HepG2 (cell line): Measurements from ENCODE around the gene VRK3. TPM values are rescaled to one million over a fixed set of nuclear protein-coding genes. Genes with fewer than 3 reads are reported as not detected.

Experiments used
- ATF3 ChIP-seq: sonication (generic); formaldehyde crosslinking; IDR thresholded peaks from 2 replicates; pipeline ENCODE4 v1.4.0; 2020; ENCODE audit warnings: missing genetic modification reagents
- CC2D1A ChIP-seq: sonication (generic); formaldehyde crosslinking; IDR thresholded peaks from 2 replicates; pipeline ENCODE4 v1.8.1; 2023; ENCODE audit warnings: mild to moderate bottlenecking, missing genetic modification reagents
- GFI1 ChIP-seq: sonication (generic); formaldehyde crosslinking; IDR thresholded peaks from 2 replicates; pipeline ENCODE4 v1.5.0; 2020; ENCODE audit warnings: missing genetic modification reagents, mild to moderate bottlenecking, borderline replicate concordance
- HMGXB4 ChIP-seq, 2 experiments: sonication (generic) in 1 of 2; formaldehyde crosslinking in 1 of 2; IDR thresholded peaks; 2 replicates each; pipeline versions ENCODE4 v1.4.0 to v1.6.1; 2018 to 2020; ENCODE audit warnings: missing genetic modification reagents in 2 of 2, borderline replicate concordance in 1 of 2, low read depth in 1 of 2, mild to moderate bottlenecking in 1 of 2, missing biosample characterization in 1 of 2
- HOXA5 ChIP-seq: sonication (generic); formaldehyde crosslinking; IDR thresholded peaks from 2 replicates; pipeline ENCODE4 v1.4.0; 2020; ENCODE audit warnings: missing genetic modification reagents
- ISL2 ChIP-seq: sonication (generic); formaldehyde crosslinking; IDR thresholded peaks from 2 replicates; pipeline ENCODE4 v1.5.0; 2020; ENCODE audit warnings: missing genetic modification reagents
- LBX2 ChIP-seq: sonication (generic); formaldehyde crosslinking; IDR thresholded peaks from 2 replicates; pipeline ENCODE4 v1.5.0; 2020; ENCODE audit warnings: missing genetic modification reagents, mild to moderate bottlenecking, borderline replicate concordance
- MAFF ChIP-seq: IDR thresholded peaks from 2 replicates; pipeline ENCODE4 v1.6.1; 2011; ENCODE audit warnings: low read depth, low read length, improper control_type of control experiment
- MTF1 ChIP-seq: sonication (generic); formaldehyde crosslinking; IDR thresholded peaks from 2 replicates; pipeline ENCODE4 v1.5.0; 2020; ENCODE audit warnings: missing genetic modification reagents
- NCOA5 ChIP-seq: sonication (generic); formaldehyde crosslinking; IDR thresholded peaks from 2 replicates; pipeline ENCODE4 v1.4.0; 2020; ENCODE audit warnings: missing genetic modification reagents
- RELA ChIP-seq: sonication (generic); formaldehyde crosslinking; IDR thresholded peaks from 2 replicates; pipeline ENCODE4 v1.4.0; 2020; ENCODE audit warnings: missing genetic modification reagents
- SMAD3 ChIP-seq: sonication (generic); formaldehyde crosslinking; IDR thresholded peaks from 2 replicates; pipeline ENCODE4 v1.4.0; 2020; ENCODE audit warnings: missing genetic modification reagents
- SNAPC5 ChIP-seq: sonication (generic); formaldehyde crosslinking; IDR thresholded peaks from 2 replicates; pipeline ENCODE4 v1.8.1; 2023; ENCODE audit warnings: mild to moderate bottlenecking, missing genetic modification reagents, borderline replicate concordance
- SNRNP70 ChIP-seq: fragments of 200-400 bp; formaldehyde crosslinking; IDR thresholded peaks from 2 replicates; pipeline ENCODE4 v1.6.1; 2017; ENCODE audit warnings: mild to moderate bottlenecking, low read depth, low read length, moderate library complexity
- USF2 ChIP-seq, 2 experiments: sonication (generic) in 1 of 2; formaldehyde crosslinking in 1 of 2; IDR thresholded peaks; 2 replicates each; pipeline versions ENCODE4 v1.5.1 to v1.6.1; 2011 to 2020; ENCODE audit warnings: borderline replicate concordance in 1 of 2, low read depth in 1 of 2, low read length in 1 of 2, mild to moderate bottlenecking in 1 of 2, missing genetic modification reagents in 1 of 2, moderate library complexity in 1 of 2
- ZFP36 ChIP-seq: fragments of 150-350 bp; IDR thresholded peaks from 2 replicates; pipeline ENCODE4 v1.6.1; 2018; ENCODE audit warnings: borderline replicate concordance, low read length, low read depth; ENCODE audit not compliant: partially characterized antibody
- ZFP41 ChIP-seq: sonication (generic); formaldehyde crosslinking; IDR thresholded peaks from 2 replicates; pipeline ENCODE4 v1.4.0; 2020; ENCODE audit warnings: mild to moderate bottlenecking, missing genetic modification reagents, borderline replicate concordance
- ZNF263 ChIP-seq: sonication (generic); formaldehyde crosslinking; IDR thresholded peaks from 2 replicates; pipeline ENCODE4 v1.4.0; 2020; ENCODE audit warnings: missing genetic modification reagents
- ZNF430 ChIP-seq: sonication (generic); formaldehyde crosslinking; IDR thresholded peaks from 2 replicates; pipeline ENCODE4 v1.9.0; 2021; ENCODE audit warnings: mild to moderate bottlenecking, missing genetic modification reagents
- ZNF460 ChIP-seq: sonication (generic); formaldehyde crosslinking; IDR thresholded peaks from 2 replicates; pipeline ENCODE4 v1.5.1; 2020; ENCODE audit warnings: missing genetic modification reagents, mild to moderate bottlenecking, borderline replicate concordance
- ZNF510 ChIP-seq: sonication (generic); formaldehyde crosslinking; IDR thresholded peaks from 2 replicates; pipeline ENCODE4 v1.4.0; 2020; ENCODE audit warnings: low read depth, mild to moderate bottlenecking, missing genetic modification reagents
- ZNF749 ChIP-seq: sonication (generic); formaldehyde crosslinking; IDR thresholded peaks from 2 replicates; pipeline ENCODE4 v1.8.0; 2022; ENCODE audit warnings: mild to moderate bottlenecking, missing genetic modification reagents, moderate library complexity, borderline replicate concordance
- ZNF879 ChIP-seq: sonication (generic); formaldehyde crosslinking; IDR thresholded peaks from 2 replicates; pipeline ENCODE4 v1.8.1; 2023; ENCODE audit warnings: missing genetic modification reagents
- polyA plus RNA-seq, 8 experiments: library from polyadenylated mRNA; depleted of rRNA in 3 of 8; stranded (reverse) in 7 of 8; unstranded in 1 of 8; fragments of >200 nt; fragmentation: Illumina TruSeq in 4 of 8; extraction: Trizol in 4 of 8; gene quantifications; 2 replicates each; pipeline versions ENCODE4 v1.2.1 to v1.2.3, GENCODE V29; 2011 to 2016; ENCODE audit warnings: low read depth in 4 of 8, missing spikeins in 1 of 8, mixed read lengths in 1 of 8; ENCODE audit not compliant: insufficient read depth in 1 of 8
- total RNA-seq, 5 experiments: library from RNA; depleted of rRNA; stranded (reverse); fragments of >200 nt; fragmentation: Illumina TruSeq; extraction: Trizol; gene quantifications; 2 replicates each; pipeline ENCODE4 v1.2.3, GENCODE V29; 2016; ENCODE audit warnings: low read depth in 1 of 5

Gene VRK3
- total and polyA plus RNA-seq, 2 of the 13 experiments (the other 11 are each of a cell fraction or from before 2014, with no cell fraction given), result 23.8 to 28.3 TPM

GRCh38 chr19:50025794-50026549 lies 800 bp upstream of the VRK3 start, which contains the start of gene ZNF473 (continued):
- TF ChIP-seq ZFP36 (no peak), NCOA5 (CRISPR knock-in tag) (no peak), ZNF430 (CRISPR knock-in tag) (peak; percentile 79; the same call in 1 of the 2 replicates), HOXA5 (CRISPR knock-in tag) (peak; percentile 91), RELA (CRISPR knock-in tag) (no peak), CC2D1A (CRISPR knock-in tag) (no peak), ATF3 (CRISPR knock-in tag) (peak; percentile 68; the same call in 1 of the 2 replicates), ZNF460 (CRISPR knock-in tag) (no peak), ZNF510 (CRISPR knock-in tag) (peak; percentile 86; the same call in 1 of the 2 replicates), ZNF879 (peak; percentile 69), USF2 (IDR thresholded peaks at IDR 0.05; ENCODE audit: low read depth, low read length) (no peak), USF2 (CRISPR knock-in tag; IDR thresholded peaks at IDR 0.05; ENCODE audit: borderline replicate concordance) (no peak; the same call in 1 of the 2 replicates), ZNF263 (CRISPR knock-in tag) (peak; percentile 79), SMAD3 (CRISPR knock-in tag) (peak; percentile 85), SNAPC5 (0 out of 2 replicates have a peak, but pooled peaks have one; percentile 81), MAFF (no peak), MTF1 (CRISPR knock-in tag) (peak; percentile 91), HMGXB4 (CRISPR knock-in tag; IDR thresholded peaks at IDR 0.05; ENCODE audit: borderline replicate concordance in 1 of 2, low read depth in 1 of 2) (peak; percentile 66 to 81; a peak in 3 of 4 replicates), LBX2 (CRISPR knock-in tag) (peak; percentile 88; the same call in 1 of the 2 replicates), ZFP41 (CRISPR knock-in tag) (peak; percentile 89), SNRNP70 (no peak), ISL2 (peak; percentile 82), GFI1 (CRISPR knock-in tag) (peak; percentile 81), ZNF749 (CRISPR knock-in tag) (peak; percentile 97)
